SK-N-SH (cell line): Measurements from ENCODE around the gene NTM. TPM values are rescaled to one million over a fixed set of nuclear protein-coding genes. Genes with fewer than 3 reads are reported as not detected.

Experiments
- CTCF ChIA-PET: fragments of 300-600, 350-600 bp; formaldehyde crosslinking; extraction: SDS; loops from one replicate; lab custom pipeline; 2021; lab: Yijun Ruan, JAX
- POLR2A ChIA-PET: fragments of 350-600 bp; sonication (Branson Sonifier 250); formaldehyde crosslinking; extraction: SDS; loops from one replicate; lab custom pipeline; 2020; ENCODE audit warnings: antibody characterized with exemption, inconsistent platforms; lab: Yijun Ruan, JAX
- DNase-seq: peaks from one replicate; pipeline ENCODE4 v3.0.0; 2012
- H2AFZ ChIP-seq: fragments of 200-600 bp; sonication (generic); 2 replicates; pipeline ENCODE4 v1.8.1; 2016; ENCODE audit warnings: antibody characterized with exemption, mild to moderate bottlenecking, low read depth
- H3F3A ChIP-seq: fragments of 200-600 bp; sonication (generic); replicated peaks from 2 replicates; pipeline ENCODE3; 2016; ENCODE audit warnings: antibody characterized with exemption, mild to moderate bottlenecking; ENCODE audit not compliant: insufficient read depth
- H3K27ac ChIP-seq, 2 experiments: fragments of 200-500 bp in 1 of 2; fragments of 200-600 bp in 1 of 2; sonication (Bioruptor generic) in 1 of 2; sonication (generic), shearing (Covaris generic) in 1 of 2; 2 replicates each; pipeline versions ENCODE4 v1.5.1 to v1.6.1; 2014 to 2016; ENCODE audit warnings: low read depth in 2 of 2, inconsistent platforms in 1 of 2, low read length in 1 of 2, mild to moderate bottlenecking in 1 of 2, mixed read lengths in 1 of 2
- H3K27me3 ChIP-seq: fragments of 200-600 bp; sonication (generic), shearing (Covaris generic); 2 replicates; pipeline ENCODE4 v1.6.1; 2016; ENCODE audit warnings: mixed run types; ENCODE audit not compliant: insufficient read depth
- H3K36me3 ChIP-seq, 2 experiments: fragments of 200-500 bp in 1 of 2; fragments of 200-600 bp in 1 of 2; sonication (Bioruptor generic) in 1 of 2; sonication (generic) in 1 of 2; replicated peaks in 1 of 2; 2 replicates each; pipeline versions ENCODE3 to v1.5.1; 2014 to 2016; ENCODE audit warnings: low read length in 1 of 2, mild to moderate bottlenecking in 1 of 2; ENCODE audit not compliant: insufficient read depth in 2 of 2, control insufficient read depth in 1 of 2
- H3K4me1 ChIP-seq, 2 experiments: fragments of 200-500 bp in 1 of 2; fragments of 200-600 bp in 1 of 2; sonication (Bioruptor generic) in 1 of 2; sonication (generic), shearing (Covaris generic) in 1 of 2; 2 replicates each; pipeline versions ENCODE4 v1.5.1 to v1.6.1; 2014 to 2016; ENCODE audit warnings: low read depth in 1 of 2, low read length in 1 of 2, mixed run types in 1 of 2; ENCODE audit not compliant: insufficient read depth in 2 of 2, control insufficient read depth in 1 of 2
- H3K4me2 ChIP-seq: fragments of 200-600 bp; sonication (generic), shearing (Covaris generic); 2 replicates; pipeline ENCODE4 v1.6.1; 2017; ENCODE audit warnings: mixed run types
- H3K4me3 ChIP-seq, 2 experiments: fragments of 200-500 bp in 1 of 2; fragments of 200-600 bp in 1 of 2; sonication (Bioruptor generic) in 1 of 2; sonication (generic), shearing (Covaris generic) in 1 of 2; 2 replicates each; pipeline versions ENCODE4 v1.5.1 to v1.8.1; 2014 to 2016; ENCODE audit warnings: low read depth in 2 of 2, inconsistent platforms in 1 of 2, low read length in 1 of 2, mild to moderate bottlenecking in 1 of 2, mixed read lengths in 1 of 2, moderate library complexity in 1 of 2
- H3K79me2 ChIP-seq: fragments of 200-600 bp; sonication (generic); 2 replicates; pipeline ENCODE4 v1.8.1; 2017; ENCODE audit warnings: mild to moderate bottlenecking; ENCODE audit not compliant: insufficient read depth
- H3K9ac ChIP-seq: fragments of 200-600 bp; sonication (generic); 2 replicates; pipeline ENCODE4 v1.6.1; 2017; ENCODE audit warnings: mixed run types
- H3K9me2 ChIP-seq: fragments of 200-600 bp; sonication (generic); 2 replicates; pipeline ENCODE4 v1.6.1; 2017; ENCODE audit warnings: mixed run types
- H3K9me3 ChIP-seq: fragments of 200-600 bp; sonication (generic); 2 replicates; pipeline ENCODE4 v1.6.1; 2017; ENCODE audit warnings: mixed run types, mild to moderate bottlenecking, moderate library complexity
- H4K20me1 ChIP-seq: fragments of 200-600 bp; sonication (generic); 2 replicates; pipeline ENCODE4 v1.6.1; 2017; ENCODE audit warnings: mild to moderate bottlenecking, mixed run types; ENCODE audit not compliant: insufficient read depth
- CHD2 ChIP-seq: fragments of 150-350 bp; IDR thresholded peaks from 2 replicates; pipeline ENCODE4 v1.6.1; 2018; ENCODE audit warnings: low read length; ENCODE audit not compliant: partially characterized antibody
- ELF1 ChIP-seq: IDR thresholded peaks from 2 replicates; pipeline ENCODE4 v1.4.0; 2012
- EP300 ChIP-seq, 2 experiments: IDR thresholded peaks; 2 replicates each; pipeline versions ENCODE4 v1.4.0 to v1.6.1; 2012; ENCODE audit warnings: borderline replicate concordance in 1 of 2, low read depth in 1 of 2, low read length in 1 of 2
- FOXJ3 ChIP-seq: sonication (generic); formaldehyde crosslinking; IDR thresholded peaks from 2 replicates; pipeline ENCODE4 v1.5.1; 2020; ENCODE audit warnings: mild to moderate bottlenecking, missing genetic modification reagents
- GABPA ChIP-seq: IDR thresholded peaks from 2 replicates; pipeline ENCODE4 v1.4.0; 2012; ENCODE audit warnings: low read depth, mild to moderate bottlenecking
- IRF3 ChIP-seq: fragments of 150-350 bp; IDR thresholded peaks from 2 replicates; pipeline ENCODE4 v1.6.1; 2016; ENCODE audit warnings: mild to moderate bottlenecking, low read depth, low read length
- JUND ChIP-seq: IDR thresholded peaks from 2 replicates; pipeline ENCODE4 v1.4.0; 2012
- MAX ChIP-seq: IDR thresholded peaks from 2 replicates; pipeline ENCODE4 v1.4.0; 2012; ENCODE audit warnings: low read depth
- MEF2A ChIP-seq: IDR thresholded peaks from 2 replicates; pipeline ENCODE4 v1.4.0; 2012; ENCODE audit warnings: low read depth, borderline replicate concordance
- MXI1 ChIP-seq: IDR thresholded peaks from 2 replicates; pipeline ENCODE4 v1.6.1; 2012; ENCODE audit warnings: mild to moderate bottlenecking, low read depth, low read length, improper control_type of control experiment
- NRF1 ChIP-seq: IDR thresholded peaks from 2 replicates; pipeline ENCODE4 v1.6.1; 2012; ENCODE audit warnings: low read depth, mild to moderate bottlenecking, low read length
- POLR2AphosphoS5 ChIP-seq: IDR thresholded peaks from 2 replicates; pipeline ENCODE4 v1.6.1; 2012; ENCODE audit warnings: low read depth, low read length
- RAD21 ChIP-seq: IDR thresholded peaks from 2 replicates; pipeline ENCODE4 v1.6.1; 2012; ENCODE audit warnings: mild to moderate bottlenecking, low read length
- RCOR1 ChIP-seq: fragments of 150-350 bp; IDR thresholded peaks from 2 replicates; pipeline ENCODE4 v1.6.1; 2017; ENCODE audit warnings: antibody characterized with exemption, low read length
- REST ChIP-seq: IDR thresholded peaks from 2 replicates; pipeline ENCODE4 v1.6.1; 2012; ENCODE audit warnings: mild to moderate bottlenecking, low read depth, low read length, moderate library complexity
- SIN3A ChIP-seq: IDR thresholded peaks from 2 replicates; pipeline ENCODE4 v1.6.1; 2012; ENCODE audit warnings: low read depth, mild to moderate bottlenecking, low read length, moderate library complexity, borderline replicate concordance
- SMC3 ChIP-seq: IDR thresholded peaks from 2 replicates; pipeline ENCODE4 v1.6.1; 2012; ENCODE audit warnings: low read depth, low read length, improper control_type of control experiment
- TEAD4 ChIP-seq: IDR thresholded peaks from 2 replicates; pipeline ENCODE4 v1.4.0; 2012; ENCODE audit warnings: mild to moderate bottlenecking, borderline replicate concordance; ENCODE audit not compliant: insufficient read depth
- USF1 ChIP-seq: IDR thresholded peaks from 2 replicates; pipeline ENCODE4 v1.4.0; 2012; ENCODE audit warnings: low read depth, borderline replicate concordance
- USF2 ChIP-seq: fragments of 150-350 bp; IDR thresholded peaks from 2 replicates; pipeline ENCODE4 v1.6.1; 2017; ENCODE audit warnings: antibody characterized with exemption, low read length, low read depth, borderline replicate concordance
- YY1 ChIP-seq: IDR thresholded peaks from 2 replicates; pipeline ENCODE4 v1.4.0; 2012; ENCODE audit warnings: low read depth, mild to moderate bottlenecking
- WGBS: methylation state at CpG from one replicate; pipeline ENCODE4 v1.1.6; 2017; ENCODE audit warnings: low lambda C conversion rate; 5-methylcytosine and 5-hydroxymethylcytosine counted together
- polyA plus RNA-seq, 3 experiments: library from polyadenylated mRNA; depleted of rRNA; stranded (reverse); fragments of >200 nt; gene quantifications; 2 replicates each; pipeline ENCODE4 v1.2.3, GENCODE V29; 2012

NTM gene
- polyA plus RNA-seq, 1 of the 3 experiments (the other 2 are of a cell fraction) = 20.0 TPM

- no peak for TF ChIP-seq USF1
- no peak for TF ChIP-seq YY1
- TF ChIP-seq POLR2AphosphoS5 = no peak
Observed at GRCh38 chr11:131402040-131402439, 31.6 kb downstream of the NTM start (continued).

GRCh38 chr11:131404010-131404409, 33.6 kb downstream of the NTM start:
- Histone ChIP-seq H2AFZ (no peak overlapping the region), H3K27ac (no peak overlapping the region), H3K27me3 (no peaks in the 10 kb centered on the region), H3K9me2 (no peaks in the 10 kb centered on the region), H3F3A (no peaks in the 10 kb centered on the region), H3K4me3 (no peak overlapping the region), H3K9me3 (no peaks in the 10 kb centered on the region), H4K20me1 (no peaks in the 10 kb centered on the region), H3K4me1 (no peaks in the 10 kb centered on the region), H3K79me2 (no peaks in the 10 kb centered on the region), H3K36me3 (no peaks in the 10 kb centered on the region), H3K4me2 (no peak overlapping the region), H3K9ac (no peak overlapping the region)
- no peak for DNase-seq
- WGBS = 55% methylated on average over 9 of the region's 9 CpGs
- no peak for TF ChIP-seq MAX
- no peak for TF ChIP-seq CHD2
- TF ChIP-seq USF1 = no peak
- TF ChIP-seq USF2 = no peak
- TF ChIP-seq ELF1 = no peak
- no peak for TF ChIP-seq MEF2A
- no peak for TF ChIP-seq JUND
- TF ChIP-seq SMC3 = no peak
- no peak for TF ChIP-seq IRF3
- TF ChIP-seq TEAD4 = no peak
- TF ChIP-seq RCOR1 = no peak
- TF ChIP-seq REST = no peak
- no peak for TF ChIP-seq NRF1
- TF ChIP-seq GABPA = no peak
- TF ChIP-seq SIN3A = no peak
- TF ChIP-seq RAD21 = no peak
- no peak for TF ChIP-seq FOXJ3 (CRISPR knock-in tag)
- TF ChIP-seq MXI1 = no peak
- no peak for TF ChIP-seq EP300 (IDR thresholded peaks at IDR 0.05; ENCODE audit: borderline replicate concordance in 1 of 2, low read depth in 1 of 2, low read length in 1 of 2)
- ChIA-PET POLR2A (no interaction called here), CTCF (no interaction called here)
